Measurements from ENCODE around the gene ZFP92. TPM values are rescaled to one million over a fixed set of nuclear protein-coding genes. Genes with fewer than 3 reads are reported as not detected.
A peak's percentile ranks its signal among the peaks of the same experiment; 100 is the strongest.

Gene ZFP92
- total and polyA plus RNA-seq, 10 of the 15 experiments (the other 5 are each of a cell fraction or from before 2014, with no cell fraction given) = 0.02 to 1.6 (median 0.09) TPM; not detected in 2

DNA sequence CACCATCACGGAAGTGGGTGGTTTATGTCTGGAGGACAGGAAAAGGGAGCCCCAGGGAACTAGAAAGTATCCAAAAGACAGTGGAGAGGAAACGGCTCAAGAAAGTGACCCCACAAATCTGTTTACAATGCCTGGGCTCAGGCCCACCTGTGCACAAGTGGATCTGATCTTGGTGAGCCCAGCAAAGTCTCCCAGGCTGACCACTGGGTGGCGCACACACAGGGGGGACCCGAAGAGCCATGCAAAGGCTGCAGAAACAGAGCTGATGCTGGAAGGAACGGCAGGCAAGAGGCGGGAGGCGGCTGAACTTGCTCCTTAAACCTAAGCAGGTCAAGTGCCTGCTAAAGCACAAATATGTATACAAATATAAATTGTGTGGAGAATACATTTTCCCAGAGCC is 49.6 kb downstream of the ZFP92 start:
- Histone ChIP-seq H3K27ac (ENCODE audit: control insufficient read depth, insufficient read depth) (no peak overlapping the region), H3K36me3 (ENCODE audit: control insufficient read depth in 2 of 2, insufficient read depth in 2 of 2, low read length in 1 of 2) (no peaks in the 10 kb centered on the region; a peak in 1 of 4 replicates), H3K4me3 (no peak overlapping the region), H3K4me1 (ENCODE audit: control insufficient read depth, insufficient read depth, low read length) (no peaks in the 10 kb centered on the region), H3K9me3 (replicated peaks; ENCODE audit: control insufficient read depth, insufficient read depth, low read length) (no peaks in the 10 kb centered on the region), H3K4me2 (ENCODE audit: control insufficient read depth, insufficient read depth) (no peak overlapping the region), H3K27me3 (replicated peaks in 1 of 2; ENCODE audit: control insufficient read depth in 2 of 2, insufficient read depth in 2 of 2, low read length in 1 of 2) (no peaks in the 10 kb centered on the region), H3K79me2 (ENCODE audit: control insufficient read depth, insufficient read depth, low read length) (no peaks in the 10 kb centered on the region), H4K20me1 (ENCODE audit: control insufficient read depth, insufficient read depth) (no peaks in the 10 kb centered on the region), H3K9ac (ENCODE audit: control insufficient read depth, insufficient read depth, low read length) (no peak overlapping the region), H2AFZ (ENCODE audit: control insufficient read depth, low read depth, low read length) (no peak overlapping the region)
- peak; percentile 61 to 76 (median 71) for TF ChIP-seq CTCF (IDR thresholded peaks at IDR 0.05 in 2 of 3, conservative IDR thresholded peaks at IDR 0.05 in 1 of 3; ENCODE audit: control insufficient read depth in 2 of 3, extremely low read depth in 1 of 3, insufficient read depth in 1 of 3, low read depth in 3 of 3, low read length in 3 of 3)
- peak; percentile 30; the same call in 1 of the 2 replicates for TF ChIP-seq SMC3 (IDR thresholded peaks at IDR 0.05; ENCODE audit: borderline replicate concordance, low read length)
- TF ChIP-seq SREBF2 (IDR thresholded peaks at IDR 0.05; ENCODE audit: low read length) = no peak
- no peak for TF ChIP-seq NR2F1 (conservative IDR thresholded peaks at IDR 0.05)
- intact Hi-C loops (cut with micrococcal nuclease; ENCODE audit: unreplicated experiment) = no loop called here
- ATAC-seq (peak; percentile 97), DNase-seq (ENCODE audit: low read depth, low spot score) (no peak), FAIRE-seq (no peak)
- ChIA-PET RAD21 (ENCODE audit: unreplicated experiment) (no interaction called here), SMC1A (ENCODE audit: uncharacterized antibody, unreplicated experiment) (interaction anchor here (1.1 kb wide), 1 partner anchor 47 kb away, joined by 4 read pairs; no protein-coding TSS in a partner anchor), CTCF (interaction anchor here (0.7 to 1.7 kb wide), 9 partner anchors 9 to 519 kb away, joined by 3 to 7 read pairs (median 4); no protein-coding TSS in a partner anchor), POLR2A (no interaction called here)
- no TSS peak for BruUV-seq (replicated peaks)
- in situ Hi-C loops (cut with MboI) = no loop called here
- WGBS (ENCODE audit: insufficient coverage, insufficient replicate concordance, low lambda C conversion rate, missing lambda C conversion rate) = 33% methylated on average over 7 of the region's 7 CpGs

Small RNA genes lying within 50 kb of the gene (small RNA-seq; reads per million reads assigned to genes)
- not detected for gene RN7SL667P

Other genes with a start within 250 kb of the ZFP92 start
Only the 7 nearest of the 10 such genes appear.
- gene PNMA6F, start 89.7 kb upstream of the ZFP92 start, total RNA-seq (2014; rRNA removed) = not detected in 2 replicates
- gene PNMA6F, start 89.7 kb upstream of the ZFP92 start, total RNA-seq (2014; rRNA removed; fragmentation: Illumina TruSeq; extraction: Trizol) = not detected in 2 replicates
- gene PNMA6F, start 89.7 kb upstream of the ZFP92 start, total RNA-seq (2021) = not detected in 2 replicates
- gene PNMA6F, start 89.7 kb upstream of the ZFP92 start, polyA plus RNA-seq (2011; rRNA removed) = not detected in 2 replicates
- gene PNMA6F, start 89.7 kb upstream of the ZFP92 start, polyA plus RNA-seq (2014; fragmentation: Illumina TruSeq; extraction: Trizol) = not detected in 2 replicates
- not detected for gene PNMA6F, start 89.7 kb upstream of the ZFP92 start, polyA plus RNA-seq (2014; fragmentation: Nextera tagmentation; extraction: Ambion mirVana)
- gene PNMA6F, start 89.7 kb upstream of the ZFP92 start, polyA plus RNA-seq (2014; rRNA removed) = not detected in 2 replicates
- gene PNMA6F, start 89.7 kb upstream of the ZFP92 start, polyA plus RNA-seq (2016; fragmentation: Nextera tagmentation; extraction: Ambion mirVana) = not detected
- gene ZNF275, start 77.3 kb upstream of the ZFP92 start, total RNA-seq (2014; rRNA removed) = 6.5 and 6.7 TPM in 2 replicates
- gene ZNF275, start 77.3 kb upstream of the ZFP92 start, total RNA-seq (2014; rRNA removed; fragmentation: Illumina TruSeq; extraction: Trizol) = 5.5 and 5.8 TPM in 2 replicates
- 11.3 TPM in 2 replicates for gene ZNF275, start 77.3 kb upstream of the ZFP92 start, total RNA-seq (2021)
- gene ZNF275, start 77.3 kb upstream of the ZFP92 start, polyA plus RNA-seq (2011; rRNA removed) = 16.9 and 17.4 TPM in 2 replicates
- gene ZNF275, start 77.3 kb upstream of the ZFP92 start, polyA plus RNA-seq (2014; fragmentation: Illumina TruSeq; extraction: Trizol) = 10.7 and 11.3 TPM in 2 replicates
- gene ZNF275, start 77.3 kb upstream of the ZFP92 start, polyA plus RNA-seq (2014; fragmentation: Nextera tagmentation; extraction: Ambion mirVana) = 1 to 10 TPM; 1.3 to 1.9 TPM
- gene ZNF275, start 77.3 kb upstream of the ZFP92 start, polyA plus RNA-seq (2014; rRNA removed) = 9.2 and 9.7 TPM in 2 replicates
- gene ZNF275, start 77.3 kb upstream of the ZFP92 start, polyA plus RNA-seq (2016; fragmentation: Nextera tagmentation; extraction: Ambion mirVana) = 1 to 10 TPM; 5.5 to 5.6 TPM
- gene PNMA6E, start 10.1 kb upstream of the ZFP92 start, total RNA-seq (2014; rRNA removed) = not detected in 2 replicates
- not detected in 2 replicates for gene PNMA6E, start 10.1 kb upstream of the ZFP92 start, total RNA-seq (2014; rRNA removed; fragmentation: Illumina TruSeq; extraction: Trizol)
- not detected in 2 replicates for gene PNMA6E, start 10.1 kb upstream of the ZFP92 start, total RNA-seq (2021)
- gene PNMA6E, start 10.1 kb upstream of the ZFP92 start, polyA plus RNA-seq (2011; rRNA removed) = not detected in 2 replicates
- not detected in 2 replicates for gene PNMA6E, start 10.1 kb upstream of the ZFP92 start, polyA plus RNA-seq (2014; fragmentation: Illumina TruSeq; extraction: Trizol)
- gene PNMA6E, start 10.1 kb upstream of the ZFP92 start, polyA plus RNA-seq (2014; fragmentation: Nextera tagmentation; extraction: Ambion mirVana) = not detected
- gene PNMA6E, start 10.1 kb upstream of the ZFP92 start, polyA plus RNA-seq (2014; rRNA removed) = not detected in 2 replicates
- gene PNMA6E, start 10.1 kb upstream of the ZFP92 start, polyA plus RNA-seq (2016; fragmentation: Nextera tagmentation; extraction: Ambion mirVana) = not detected
- gene TREX2, start 34.6 kb downstream of the ZFP92 start, total RNA-seq (2014; rRNA removed) = 0.65 and 0.85 TPM in 2 replicates
- 0.23 TPM in 1 of 2 replicates, not detected in the other for gene TREX2, start 34.6 kb downstream of the ZFP92 start, total RNA-seq (2014; rRNA removed; fragmentation: Illumina TruSeq; extraction: Trizol)
- 0.80 and 1.1 TPM in 2 replicates for gene TREX2, start 34.6 kb downstream of the ZFP92 start, total RNA-seq (2021)
- 0.14 TPM in 1 of 2 replicates, not detected in the other for gene TREX2, start 34.6 kb downstream of the ZFP92 start, polyA plus RNA-seq (2011; rRNA removed)
- 0.09 TPM in 1 of 2 replicates, not detected in the other for gene TREX2, start 34.6 kb downstream of the ZFP92 start, polyA plus RNA-seq (2014; fragmentation: Illumina TruSeq; extraction: Trizol)
- gene TREX2, start 34.6 kb downstream of the ZFP92 start, polyA plus RNA-seq (2014; fragmentation: Nextera tagmentation; extraction: Ambion mirVana) = not detected
- gene TREX2, start 34.6 kb downstream of the ZFP92 start, polyA plus RNA-seq (2014; rRNA removed) = 0.84 and 0.97 TPM in 2 replicates
- gene TREX2, start 34.6 kb downstream of the ZFP92 start, polyA plus RNA-seq (2016; fragmentation: Nextera tagmentation; extraction: Ambion mirVana) = under 1 TPM; 0.50 to 0.60 TPM
- gene HAUS7, start 59.1 kb downstream of the ZFP92 start, total RNA-seq (2014; rRNA removed) = 20.5 and 26.2 TPM in 2 replicates
- 22.1 and 22.7 TPM in 2 replicates for gene HAUS7, start 59.1 kb downstream of the ZFP92 start, total RNA-seq (2014; rRNA removed; fragmentation: Illumina TruSeq; extraction: Trizol)
- gene HAUS7, start 59.1 kb downstream of the ZFP92 start, total RNA-seq (2021) = 40.5 and 44.5 TPM in 2 replicates
- 12.7 and 20.3 TPM in 2 replicates for gene HAUS7, start 59.1 kb downstream of the ZFP92 start, polyA plus RNA-seq (2011; rRNA removed)
- 8.0 and 16.6 TPM in 2 replicates for gene HAUS7, start 59.1 kb downstream of the ZFP92 start, polyA plus RNA-seq (2014; fragmentation: Illumina TruSeq; extraction: Trizol)
- 10 to 100 TPM in 1 of 2 experiments, 1 to 10 TPM in 1; 6.7 to 15.6 TPM for gene HAUS7, start 59.1 kb downstream of the ZFP92 start, polyA plus RNA-seq (2014; fragmentation: Nextera tagmentation; extraction: Ambion mirVana)
- gene HAUS7, start 59.1 kb downstream of the ZFP92 start, polyA plus RNA-seq (2014; rRNA removed) = 36.5 and 45.2 TPM in 2 replicates
- gene HAUS7, start 59.1 kb downstream of the ZFP92 start, polyA plus RNA-seq (2016; fragmentation: Nextera tagmentation; extraction: Ambion mirVana) = 10 to 100 TPM; 61.0 to 63.3 TPM
- gene BGN, start 83.5 kb downstream of the ZFP92 start, total RNA-seq (2014; rRNA removed) = not detected in 2 replicates
- gene BGN, start 83.5 kb downstream of the ZFP92 start, total RNA-seq (2014; rRNA removed; fragmentation: Illumina TruSeq; extraction: Trizol) = not detected in 2 replicates
- gene BGN, start 83.5 kb downstream of the ZFP92 start, total RNA-seq (2021) = 0.18 and 0.27 TPM in 2 replicates
- not detected in 2 replicates for gene BGN, start 83.5 kb downstream of the ZFP92 start, polyA plus RNA-seq (2011; rRNA removed)
- gene BGN, start 83.5 kb downstream of the ZFP92 start, polyA plus RNA-seq (2014; fragmentation: Illumina TruSeq; extraction: Trizol) = not detected in 2 replicates
- gene BGN, start 83.5 kb downstream of the ZFP92 start, polyA plus RNA-seq (2014; fragmentation: Nextera tagmentation; extraction: Ambion mirVana) = not detected
- gene BGN, start 83.5 kb downstream of the ZFP92 start, polyA plus RNA-seq (2014; rRNA removed) = not detected in 2 replicates
- under 1 TPM; 0.06 to 0.12 TPM for gene BGN, start 83.5 kb downstream of the ZFP92 start, polyA plus RNA-seq (2016; fragmentation: Nextera tagmentation; extraction: Ambion mirVana)
- gene ATP2B3, start 106.2 kb downstream of the ZFP92 start, total RNA-seq (2014; rRNA removed) = not detected in 2 replicates
- gene ATP2B3, start 106.2 kb downstream of the ZFP92 start, total RNA-seq (2014; rRNA removed; fragmentation: Illumina TruSeq; extraction: Trizol) = not detected in 2 replicates
- not detected in 2 replicates for gene ATP2B3, start 106.2 kb downstream of the ZFP92 start, total RNA-seq (2021)
- not detected in 2 replicates for gene ATP2B3, start 106.2 kb downstream of the ZFP92 start, polyA plus RNA-seq (2011; rRNA removed)
- gene ATP2B3, start 106.2 kb downstream of the ZFP92 start, polyA plus RNA-seq (2014; fragmentation: Illumina TruSeq; extraction: Trizol) = not detected in 2 replicates
- gene ATP2B3, start 106.2 kb downstream of the ZFP92 start, polyA plus RNA-seq (2014; fragmentation: Nextera tagmentation; extraction: Ambion mirVana) = not detected
- 0.01 TPM in 2 replicates for gene ATP2B3, start 106.2 kb downstream of the ZFP92 start, polyA plus RNA-seq (2014; rRNA removed)
- gene ATP2B3, start 106.2 kb downstream of the ZFP92 start, polyA plus RNA-seq (2016; fragmentation: Nextera tagmentation; extraction: Ambion mirVana) = not detected